Mononuclear cell (primary cell): Measurements from ENCODE around the gene NYNRIN. TPM values are rescaled to one million over a fixed set of nuclear protein-coding genes. Genes with fewer than 3 reads are reported as not detected.
"Not testable (repeated sequence)": the region's sequence is repeated elsewhere in the genome, so short reads cannot be mapped to it uniquely, and the experiment has no call there.

Experiments used
- H3K27me3 ChIP-seq: 2 replicates; pipeline ENCODE4 v1.6.0; 2011; ENCODE audit warnings: low read length, control low read depth; ENCODE audit not compliant: insufficient read depth
- H3K4me1 ChIP-seq: 2 replicates; pipeline ENCODE4 v1.5.1; 2011; ENCODE audit warnings: mild to moderate bottlenecking, low read length, control low read depth; ENCODE audit not compliant: insufficient read depth
- H3K4me3 ChIP-seq: 2 replicates; pipeline ENCODE4 v1.5.1; 2011; ENCODE audit warnings: mild to moderate bottlenecking, low read length, moderate library complexity
- H3K9me3 ChIP-seq: 2 replicates; pipeline ENCODE4 v1.5.1; 2011; ENCODE audit warnings: low read depth, mild to moderate bottlenecking, control low read depth, low read length
- total RNA-seq: library from RNA; depleted of rRNA; stranded (reverse); fragments of >200 nt; gene quantifications from one replicate; pipeline ENCODE4 v1.2.3, GENCODE V29; 2012

NYNRIN gene
- total RNA-seq, 1 donor: under 0.01 TPM

GRCh38 chr14:24436355-24437019, 37.7 kb downstream of the NYNRIN start:
- Histone ChIP-seq H3K27me3 (no peaks in the 10 kb centered on the region), H3K9me3 (no peaks in the 10 kb centered on the region), H3K4me1 (peaks cover 57% of the 10 kb centered on the region), H3K4me3 (no peak overlapping the region)

- Histone ChIP-seq H3K4me3 (no peak overlapping the region), H3K9me3 (no peaks in the 10 kb centered on the region), H3K4me1 (peaks cover 57% of the 10 kb centered on the region), H3K27me3 (no peaks in the 10 kb centered on the region)
Measured at GRCh38 chr14:24437020-24437735, 38.4 kb downstream of the NYNRIN start.

DNA sequence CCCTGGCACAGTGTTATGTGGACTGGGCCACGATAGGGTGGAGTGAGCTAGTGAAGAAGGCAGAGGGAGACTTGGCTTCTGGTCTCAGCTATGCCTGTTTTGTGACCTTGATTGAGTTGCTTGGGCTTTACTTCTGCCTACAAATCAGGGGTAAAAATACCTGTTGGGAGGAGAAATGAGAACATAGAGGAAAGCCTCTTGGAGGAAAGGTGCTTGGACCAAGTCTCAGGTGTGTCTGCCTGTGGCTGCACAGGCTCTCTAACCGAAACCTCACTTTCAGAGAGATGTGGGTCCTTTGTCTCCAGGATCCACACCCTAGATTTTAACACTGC, 38.9 kb downstream of the NYNRIN start:
- H3K9me3 ChIP-seq: no peaks in the 10 kb centered on the region
- H3K4me3 ChIP-seq: no peak overlapping the region
- peaks cover 56% of the 10 kb centered on the region for H3K4me1 ChIP-seq
- no peaks in the 10 kb centered on the region for H3K27me3 ChIP-seq

DNA sequence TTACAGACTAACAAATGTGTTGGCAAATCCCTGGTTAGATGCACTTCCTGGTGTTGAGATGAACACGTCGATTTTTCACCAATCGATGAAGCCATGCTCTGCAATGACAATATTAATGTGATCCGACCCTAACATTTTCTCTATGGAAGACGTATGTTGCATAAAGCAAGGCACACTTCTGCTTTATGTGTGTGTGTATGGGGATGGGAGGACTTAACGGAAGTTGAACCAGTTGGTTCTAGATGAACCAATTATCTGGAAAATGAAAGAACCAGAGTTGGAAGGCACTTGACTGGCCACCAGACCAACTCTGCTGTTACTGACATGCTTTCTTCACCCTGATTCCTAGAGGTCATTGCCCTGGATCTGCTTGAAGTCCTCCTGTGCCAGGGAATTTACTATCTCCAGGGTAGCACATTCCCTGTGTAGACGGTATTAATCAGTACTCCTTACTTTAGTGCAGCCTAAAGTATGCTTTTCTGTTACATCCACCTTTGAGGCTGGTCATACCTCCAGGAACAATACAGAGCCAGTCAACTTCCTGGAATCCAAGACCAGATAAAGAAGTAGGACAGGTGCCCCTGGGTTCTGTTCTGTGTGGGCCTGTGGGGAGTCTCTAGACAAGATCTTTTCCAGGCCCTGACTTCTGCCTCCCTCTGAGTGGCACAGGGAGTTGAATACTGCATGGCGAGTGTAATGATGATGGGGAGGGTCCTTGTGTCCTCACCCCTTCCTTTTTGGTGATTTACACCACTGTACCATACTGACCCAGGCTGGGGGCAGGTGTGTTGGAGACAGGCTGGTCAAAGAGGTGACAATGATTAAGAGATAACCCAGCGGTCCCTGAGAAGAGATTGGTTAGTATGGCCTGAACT, 39.7 kb downstream of the NYNRIN start:
- no peaks in the 10 kb centered on the region for H3K9me3 ChIP-seq
- H3K4me3 ChIP-seq: no peak overlapping the region
- H3K4me1 ChIP-seq: peaks cover 60% of the 10 kb centered on the region
- no peaks in the 10 kb centered on the region for H3K27me3 ChIP-seq

DNA sequence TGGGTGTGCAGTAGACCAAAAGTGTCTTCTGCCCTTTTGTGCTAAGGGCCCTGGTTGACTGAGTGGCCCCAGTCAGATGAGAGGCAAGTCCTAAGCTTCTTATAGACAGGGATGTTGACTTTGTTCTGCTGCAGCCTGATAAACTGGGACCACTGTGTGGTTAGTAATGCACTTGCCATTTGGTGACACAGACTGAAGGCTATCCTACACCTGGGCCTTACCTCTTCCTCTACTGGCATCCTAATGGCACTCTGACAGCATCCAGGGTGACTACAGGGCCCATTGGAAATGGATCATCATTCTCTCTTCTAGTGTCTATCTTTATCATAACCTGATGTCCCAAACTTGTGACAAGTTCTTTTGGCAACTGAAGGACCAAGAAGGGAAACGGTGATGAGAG, 40.5 kb downstream of the NYNRIN start:
- no peaks in the 10 kb centered on the region for H3K27me3 ChIP-seq
- no peak overlapping the region for H3K4me3 ChIP-seq
- peaks cover 61% of the 10 kb centered on the region for H3K4me1 ChIP-seq
- no peaks in the 10 kb centered on the region for H3K9me3 ChIP-seq

DNA sequence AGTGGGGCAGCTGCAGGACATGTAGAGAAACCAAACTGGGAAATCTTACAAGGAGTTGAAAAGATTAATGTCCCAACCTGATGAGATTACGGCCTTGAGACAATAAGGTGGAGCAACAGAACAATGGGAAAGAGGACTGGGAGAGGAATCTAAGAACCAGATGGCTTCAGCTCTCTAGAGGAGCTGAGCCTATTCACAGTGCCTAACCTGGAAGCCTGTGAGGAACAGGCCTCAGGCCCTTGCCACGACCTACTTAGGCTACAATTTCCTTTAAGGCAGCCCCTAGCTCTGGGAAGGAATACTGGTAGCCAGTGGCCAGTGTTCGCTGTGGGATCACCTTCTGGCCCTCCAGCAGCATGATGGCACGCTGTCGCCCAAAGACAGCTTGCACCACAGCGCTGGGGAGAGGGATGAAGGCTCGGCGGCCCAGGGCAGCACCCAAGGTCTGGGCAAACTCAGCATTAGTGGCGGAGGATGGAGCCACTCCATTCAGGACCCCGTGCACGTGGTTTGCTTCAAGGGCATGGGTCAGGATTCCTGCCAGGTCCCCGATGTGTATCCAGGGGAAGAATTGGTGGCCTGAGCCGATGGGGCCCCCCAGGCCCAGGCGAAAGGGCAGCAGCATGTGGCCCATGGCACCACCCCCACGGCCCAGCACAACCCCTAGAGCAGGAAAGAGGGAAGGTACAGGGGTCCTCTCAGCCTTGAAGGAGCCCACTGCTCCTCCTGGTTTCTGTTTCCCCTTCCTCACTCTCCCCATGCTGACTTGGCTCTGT, 41.2 kb downstream of the NYNRIN start:
- Histone ChIP-seq H3K4me1 (peaks cover 61% of the 10 kb centered on the region), H3K27me3 (no peaks in the 10 kb centered on the region), H3K4me3 (no peak overlapping the region), H3K9me3 (no peaks in the 10 kb centered on the region)

DNA sequence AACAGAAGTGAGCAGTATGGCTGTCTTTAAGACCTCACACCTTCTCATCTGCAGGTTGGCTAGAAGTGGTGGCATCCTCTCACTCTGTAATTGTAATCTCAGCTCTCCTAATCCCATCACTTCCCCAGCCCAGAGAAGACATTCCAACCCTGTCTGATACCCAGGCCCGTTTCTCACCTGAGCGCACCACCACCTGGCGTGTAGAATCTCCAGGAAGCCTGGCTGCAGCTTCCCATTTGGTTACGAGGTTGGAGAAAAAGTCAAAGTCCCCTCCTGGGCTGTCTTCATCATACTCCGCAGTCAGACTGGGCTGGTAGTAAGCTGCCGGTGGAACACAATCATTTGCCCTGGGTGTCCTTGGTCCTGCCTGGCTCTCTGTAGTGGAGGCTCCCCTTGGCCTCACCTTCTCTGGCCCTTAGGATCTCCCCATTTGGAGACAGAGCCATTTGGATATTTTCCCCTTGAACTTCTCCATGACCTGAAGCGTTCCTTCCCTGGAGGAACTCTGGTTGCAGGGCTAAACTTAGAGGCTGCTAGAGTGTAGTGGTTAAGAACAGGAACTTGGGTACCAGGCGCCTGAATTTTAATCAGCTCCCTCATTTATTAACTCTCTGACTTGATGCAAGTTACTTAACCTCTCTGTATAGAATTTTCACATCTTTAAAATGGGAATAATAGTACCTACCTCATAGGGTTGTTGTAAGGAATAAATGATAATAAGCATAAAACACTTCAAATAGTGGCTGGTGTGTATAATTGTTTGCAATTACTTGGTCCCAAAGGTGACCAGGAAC, 42.0 kb downstream of the NYNRIN start:
- Histone ChIP-seq H3K4me3 (no peak overlapping the region), H3K9me3 (no peaks in the 10 kb centered on the region), H3K4me1 (peaks cover 59% of the 10 kb centered on the region), H3K27me3 (no peaks in the 10 kb centered on the region)

DNA sequence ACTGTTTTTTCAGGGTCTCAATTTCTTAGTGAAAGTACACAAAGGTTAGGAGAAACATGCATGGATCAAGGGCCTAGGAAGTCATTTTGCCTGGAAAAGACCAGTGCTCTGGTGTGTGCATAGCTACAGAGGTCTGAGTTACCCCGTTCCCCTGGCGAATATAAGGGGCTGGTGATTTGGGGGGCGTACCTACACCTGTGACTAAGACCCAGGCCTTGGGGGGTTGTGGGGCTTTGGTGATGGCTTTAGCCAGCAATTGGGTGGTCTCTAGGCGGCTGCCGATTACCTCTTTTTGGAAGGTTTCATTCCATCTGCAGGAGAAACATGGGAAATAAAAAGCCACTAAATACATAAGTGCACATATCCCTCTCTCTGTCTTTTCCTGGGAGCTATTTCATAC, 42.7 kb downstream of the NYNRIN start:
- H3K9me3 ChIP-seq: no peaks in the 10 kb centered on the region
- H3K27me3 ChIP-seq: no peaks in the 10 kb centered on the region
- no peak overlapping the region for H3K4me3 ChIP-seq
- peaks cover 52% of the 10 kb centered on the region for H3K4me1 ChIP-seq

DNA sequence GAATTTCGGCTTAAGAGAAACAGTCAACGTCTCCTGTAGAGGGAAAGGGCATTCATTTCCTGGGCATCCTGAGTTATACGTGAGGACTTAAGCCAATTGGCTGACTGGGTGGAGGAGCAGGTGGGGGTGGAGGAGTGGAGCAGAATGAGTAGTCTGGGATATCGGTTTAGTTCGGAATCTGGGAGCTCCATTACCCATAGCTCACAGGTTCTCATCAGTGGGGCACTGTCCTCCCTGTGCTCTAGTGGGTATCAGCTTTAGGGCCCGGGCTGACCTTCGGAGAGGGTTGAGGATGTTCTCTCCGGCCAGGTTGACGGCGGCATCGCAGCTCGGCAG, 43.1 kb downstream of the NYNRIN start:
- Histone ChIP-seq H3K4me3 (peak overlapping the region; percentile 70), H3K4me1 (peaks cover 48% of the 10 kb centered on the region), H3K27me3 (no peaks in the 10 kb centered on the region), H3K9me3 (no peaks in the 10 kb centered on the region)

DNA sequence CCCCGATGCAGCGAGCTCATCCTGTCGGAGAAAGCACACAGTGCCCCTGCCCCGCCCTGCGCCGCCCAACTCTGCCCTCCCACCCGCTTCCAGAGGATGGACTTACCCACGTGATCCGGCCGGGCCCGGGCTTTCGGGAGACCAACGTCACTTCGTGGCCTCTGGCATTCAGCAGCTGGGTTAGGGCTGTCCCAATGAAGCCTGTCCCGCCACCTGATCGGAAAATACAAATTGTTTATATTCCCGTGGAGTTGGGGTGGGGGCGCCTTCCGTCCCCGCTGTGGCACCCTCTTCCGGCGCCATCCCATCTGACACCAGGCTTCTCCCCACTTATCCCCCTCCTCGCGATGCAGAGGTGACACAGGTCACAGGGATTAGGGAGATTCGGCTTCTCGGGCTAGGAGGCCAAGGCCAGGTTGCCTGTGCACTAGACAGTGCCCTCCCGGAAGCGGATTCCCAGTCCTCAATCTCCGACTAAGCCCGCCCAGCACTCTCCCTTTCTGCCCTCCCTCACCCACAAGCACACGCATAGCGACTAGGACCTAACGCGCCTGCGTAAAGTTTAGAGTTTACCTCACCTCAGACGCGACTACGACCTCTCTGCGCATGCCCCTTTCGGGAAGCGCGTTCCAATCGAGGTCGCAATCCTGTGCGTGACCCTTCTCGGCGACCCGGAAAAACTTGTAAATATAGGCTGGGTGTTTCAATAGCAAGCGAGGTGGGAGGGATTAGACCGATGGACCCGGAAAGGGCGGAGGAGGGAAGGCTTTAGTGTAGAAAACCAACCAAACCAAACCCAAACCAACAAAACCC, 43.6 kb downstream of the NYNRIN start, which contains the start of gene SDR39U1:
TSS of gene SDR39U1 (minus strand) at position 537 of the 813 bp plus-strand sequence. CDS start at position 530, 7 bp downstream.
- H3K4me1 ChIP-seq: peaks cover 42% of the 10 kb centered on the region
- H3K4me3 ChIP-seq: peak within 1 kb of the TSS; percentile 70
- no peaks in the 10 kb centered on the region for H3K27me3 ChIP-seq

DNA sequence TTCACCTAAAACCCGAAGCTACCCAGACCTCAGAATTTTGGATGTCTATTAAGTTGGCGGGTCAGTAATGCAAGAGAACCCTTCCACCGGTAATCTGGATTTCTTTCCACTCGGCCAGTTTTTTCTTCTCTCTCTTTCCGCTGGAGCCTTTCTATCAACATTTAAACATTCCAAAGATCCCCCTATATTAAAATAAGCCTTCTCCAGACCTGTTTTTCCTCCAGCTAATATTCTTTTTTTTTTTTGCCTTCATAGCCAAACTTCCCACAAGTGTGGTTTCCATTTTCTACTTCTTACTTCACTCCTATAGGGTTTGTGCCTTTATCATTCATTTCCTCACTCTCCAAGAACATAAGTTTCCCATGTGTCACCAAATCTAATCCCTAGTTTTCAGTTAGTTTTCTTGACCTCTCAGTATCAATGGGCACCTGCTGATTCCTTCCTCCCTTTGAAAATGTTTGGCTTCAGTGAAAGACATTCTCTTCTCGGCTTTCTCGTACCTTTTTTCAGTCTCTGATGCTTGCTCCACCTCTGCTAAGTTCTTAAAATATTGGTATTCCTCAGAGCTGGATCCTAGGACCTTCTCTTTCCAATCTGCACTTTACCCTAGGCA, 44.4 kb downstream of the NYNRIN start:
- no peaks in the 10 kb centered on the region for H3K9me3 ChIP-seq
- H3K27me3 ChIP-seq: no peaks in the 10 kb centered on the region
- peak overlapping the region; percentile 70 for H3K4me3 ChIP-seq
- H3K4me1 ChIP-seq: peaks cover 35% of the 10 kb centered on the region

More for the DNA sequence above, 43.6 kb downstream of the NYNRIN start, which contains the start of gene SDR39U1:
- no peaks in the 10 kb centered on the region for H3K9me3 ChIP-seq

- not testable (repeated sequence) for H3K9me3 ChIP-seq, H3K27me3 ChIP-seq, H3K4me3 ChIP-seq, H3K4me1 ChIP-seq
Measured at GRCh38 chr14:24450828-24451227, 52.0 kb downstream of the NYNRIN start.

GRCh38 chr14:24456980-24457379, 58.2 kb downstream of the NYNRIN start:
- no peaks in the 10 kb centered on the region for H3K4me1 ChIP-seq
- H3K9me3 ChIP-seq: no peaks in the 10 kb centered on the region
- no peak overlapping the region for H3K4me3 ChIP-seq
- no peaks in the 10 kb centered on the region for H3K27me3 ChIP-seq
